T-helper 1 cell treated with Interleukin-12 subunit alpha and Interleukin-12 subunit beta and Interleukin-4 antibody, amounts not matched to agents 30 μg/mL and 1 μg/mL, for 36 hours (primary cell): ENCODE data around the gene FLII.

Experiments
- H3K27ac Mint-ChIP-seq: one replicate; pipeline ENCODE4 v1.8.0; 2021; ENCODE audit warnings: mild to moderate bottlenecking, mixed read lengths
- H3K27me3 Mint-ChIP-seq: one replicate; pipeline ENCODE4 v1.8.0; 2021; ENCODE audit warnings: low read depth, mixed read lengths
- H3K36me3 Mint-ChIP-seq: one replicate; pipeline ENCODE4 v1.8.0; 2021; ENCODE audit warnings: low read depth, mixed read lengths
- H3K4me1 Mint-ChIP-seq: one replicate; pipeline ENCODE4 v1.8.0; 2021; ENCODE audit warnings: low read depth, mixed read lengths
- H3K4me3 Mint-ChIP-seq: one replicate; pipeline ENCODE4 v1.8.0; 2021; ENCODE audit warnings: mild to moderate bottlenecking, moderate library complexity, mixed read lengths
- H3K9me3 Mint-ChIP-seq: one replicate; pipeline ENCODE4 v1.8.0; 2021; ENCODE audit warnings: mixed read lengths

The FLII gene

GRCh38 chr17:18267366-18267765 is 8.8 kb upstream of the FLII start:
- H3K27ac Mint-ChIP-seq = no peak overlapping the region
- peaks cover 8% of the 10 kb centered on the region for H3K36me3 Mint-ChIP-seq
- H3K4me3 Mint-ChIP-seq = no peak overlapping the region
- peaks cover 3% of the 10 kb centered on the region for H3K4me1 Mint-ChIP-seq
- no peaks in the 10 kb centered on the region for H3K27me3 Mint-ChIP-seq
- no peaks in the 10 kb centered on the region for H3K9me3 Mint-ChIP-seq

GRCh38 chr17:18263885-18264682 is 5.5 kb upstream of the FLII start:
- Mint-ChIP-seq H3K4me3 (no peak overlapping the region), H3K9me3 (no peaks in the 10 kb centered on the region), H3K27ac (no peak overlapping the region)

DNA sequence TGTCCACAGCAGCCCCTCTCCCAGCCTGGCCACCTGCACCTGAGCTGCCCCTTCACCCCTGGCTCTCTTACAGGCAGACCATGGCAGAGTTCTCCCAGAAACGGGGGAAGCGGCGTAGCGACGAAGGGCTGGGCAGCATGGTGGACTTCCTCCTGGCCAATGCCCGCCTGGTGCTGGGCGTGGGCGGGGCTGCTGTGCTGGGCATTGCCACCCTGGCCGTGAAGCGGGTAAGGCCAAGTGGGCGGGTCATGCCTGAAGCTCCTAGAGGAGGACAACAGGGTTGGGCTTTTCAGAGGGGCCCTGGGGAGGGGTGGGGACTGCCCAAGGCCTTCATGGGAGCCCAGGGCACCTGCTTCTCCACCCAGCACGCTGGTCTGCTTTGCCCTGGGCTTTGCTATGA is 4.1 kb upstream of the FLII start:
- Mint-ChIP-seq H3K27ac (no peak overlapping the region), H3K4me3 (no peak overlapping the region), H3K4me1 (peaks cover 23% of the 10 kb centered on the region)

More at GRCh38 chr17:18263885-18264682, 5.5 kb upstream of the FLII start:
- H3K36me3 Mint-ChIP-seq = peaks cover 3% of the 10 kb centered on the region
- H3K4me1 Mint-ChIP-seq = peaks cover 17% of the 10 kb centered on the region
- no peaks in the 10 kb centered on the region for H3K27me3 Mint-ChIP-seq

DNA sequence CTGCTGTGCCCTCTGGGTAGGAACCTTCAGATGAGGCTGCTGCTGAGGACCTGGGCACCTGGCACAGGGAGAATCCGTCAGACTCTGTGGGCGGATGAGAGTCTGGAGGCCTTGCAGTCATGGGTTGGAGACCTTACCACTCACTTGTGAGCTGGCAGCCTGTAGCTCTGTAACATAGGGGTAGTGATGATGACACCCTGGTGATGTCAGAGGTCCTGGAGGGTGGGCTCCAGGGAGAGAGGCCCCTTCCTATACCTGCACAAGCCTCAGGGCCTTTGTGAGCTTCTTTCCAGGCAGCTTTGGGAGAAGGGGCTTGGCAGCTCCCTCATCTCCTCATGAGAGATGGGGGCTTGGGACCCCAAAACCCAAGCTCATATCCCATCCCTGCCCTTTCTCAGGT is 3.6 kb upstream of the FLII start:
- H3K27ac Mint-ChIP-seq = peak overlapping the region; percentile 45
- H3K4me1 Mint-ChIP-seq = peaks cover 27% of the 10 kb centered on the region
- H3K4me3 Mint-ChIP-seq = peak overlapping the region; percentile 76
- peaks cover 9% of the 10 kb centered on the region for H3K36me3 Mint-ChIP-seq
- H3K27me3 Mint-ChIP-seq = no peaks in the 10 kb centered on the region
- H3K9me3 Mint-ChIP-seq = no peaks in the 10 kb centered on the region

More for the DNA sequence above, 4.1 kb upstream of the FLII start:
- Mint-ChIP-seq H3K36me3 (peaks cover 6% of the 10 kb centered on the region), H3K9me3 (no peaks in the 10 kb centered on the region), H3K27me3 (no peaks in the 10 kb centered on the region)

DNA sequence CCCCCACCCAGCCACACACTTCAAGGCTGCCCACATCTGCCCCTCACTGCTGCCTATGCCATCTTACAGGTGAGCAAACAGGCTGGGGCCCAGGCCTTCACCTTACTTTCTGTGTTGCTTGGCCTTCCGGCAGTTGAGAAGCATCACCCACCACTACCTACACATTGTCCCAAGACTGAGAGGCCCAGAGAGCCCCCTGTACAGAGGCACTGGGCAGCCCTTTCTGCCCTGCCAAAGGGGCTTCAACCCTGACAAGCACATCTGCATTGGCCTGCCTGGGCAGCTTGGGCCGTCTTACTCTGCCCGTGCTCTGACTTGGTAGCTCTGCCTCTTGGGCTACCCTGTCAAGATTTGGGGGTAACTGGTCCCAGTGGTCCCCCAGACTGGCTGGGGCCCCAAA is 3.1 kb upstream of the FLII start:
- peak overlapping the region; percentile 76 for H3K4me3 Mint-ChIP-seq
- H3K4me1 Mint-ChIP-seq = peaks cover 29% of the 10 kb centered on the region
- no peaks in the 10 kb centered on the region for H3K9me3 Mint-ChIP-seq
- H3K27me3 Mint-ChIP-seq = no peaks in the 10 kb centered on the region
- peaks cover 11% of the 10 kb centered on the region for H3K36me3 Mint-ChIP-seq
- H3K27ac Mint-ChIP-seq = no peak overlapping the region

DNA sequence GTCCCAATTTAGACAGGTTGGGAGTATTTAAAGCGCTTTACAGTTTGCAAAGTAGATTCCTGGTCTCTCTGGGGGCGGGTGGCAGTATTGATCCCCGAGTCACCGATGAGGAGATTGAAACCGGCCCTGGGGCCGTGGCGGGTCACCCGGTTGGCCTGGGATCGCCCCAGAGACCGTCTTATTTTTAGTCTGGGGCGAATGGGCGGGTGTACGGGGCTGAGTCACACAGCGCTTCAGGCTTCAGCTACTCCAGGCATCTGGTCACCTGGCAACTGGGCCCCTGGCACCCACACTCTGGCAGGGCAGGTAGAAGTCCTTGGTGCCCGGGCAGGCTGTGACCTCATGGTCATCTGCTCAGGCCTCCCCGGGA is 2.6 kb upstream of the FLII start:
- peak overlapping the region; percentile 76 for H3K4me3 Mint-ChIP-seq

DNA sequence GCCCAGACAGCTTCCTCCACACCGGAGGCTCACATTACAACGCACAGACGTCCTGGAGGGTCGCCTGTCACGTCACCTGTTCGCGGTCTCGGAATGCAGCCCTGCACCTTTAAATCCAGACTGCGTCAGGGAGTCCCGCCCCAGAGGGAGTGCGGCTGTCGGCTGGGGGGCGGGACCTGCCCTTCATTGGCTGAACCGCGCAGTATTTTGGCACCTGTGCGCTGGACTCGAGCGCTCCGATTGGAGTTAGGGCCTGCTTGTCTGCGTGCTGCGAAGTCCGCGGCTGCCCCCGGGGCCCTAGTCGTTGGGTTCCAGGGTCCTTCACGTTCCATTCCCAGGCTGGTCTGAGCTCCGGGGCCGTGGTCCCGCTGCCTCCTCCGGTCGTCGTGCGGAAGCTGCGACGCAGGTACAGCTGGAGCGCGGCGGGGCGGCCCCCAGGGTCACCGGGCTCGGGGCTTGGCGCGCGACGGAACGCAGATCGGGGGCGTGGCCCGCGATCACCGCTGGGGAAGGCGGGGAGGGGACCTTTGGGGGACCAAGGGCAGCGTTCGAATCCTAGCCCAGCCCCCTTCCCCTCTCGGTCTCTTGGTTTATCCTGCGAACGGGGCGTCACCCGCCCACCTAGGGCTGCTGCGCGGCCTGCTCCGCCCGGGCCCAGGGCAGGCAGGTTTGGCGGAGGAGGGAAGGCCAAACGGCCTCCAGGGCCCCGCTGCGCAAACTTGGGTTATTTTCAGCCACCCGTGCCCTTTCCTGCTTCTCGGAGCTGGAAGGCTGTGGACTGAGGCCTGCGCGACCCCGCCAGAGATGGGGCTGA is 2.0 kb upstream of the FLII start, which contains the start of gene MIEF2:
MIEF2 (plus strand) TSS at position 331 of the 814 bp plus-strand sequence. CDS start 2,059 bp downstream, outside the sequence.
- Mint-ChIP-seq H3K36me3 (peaks cover 14% of the 10 kb centered on the region), H3K27me3 (no peaks in the 10 kb centered on the region), H3K4me1 (peaks cover 30% of the 10 kb centered on the region), H3K4me3 (peak within 1 kb of the TSS; percentile 76), H3K27ac (peak within 1 kb of the TSS; percentile 74), H3K9me3 (no peaks in the 10 kb centered on the region)

More for the DNA sequence above, 2.6 kb upstream of the FLII start:
- no peaks in the 10 kb centered on the region for H3K27me3 Mint-ChIP-seq
- H3K27ac Mint-ChIP-seq = peak overlapping the region; percentile 55
- H3K9me3 Mint-ChIP-seq = no peaks in the 10 kb centered on the region
- peaks cover 27% of the 10 kb centered on the region for H3K4me1 Mint-ChIP-seq
- H3K36me3 Mint-ChIP-seq = peaks cover 11% of the 10 kb centered on the region

DNA sequence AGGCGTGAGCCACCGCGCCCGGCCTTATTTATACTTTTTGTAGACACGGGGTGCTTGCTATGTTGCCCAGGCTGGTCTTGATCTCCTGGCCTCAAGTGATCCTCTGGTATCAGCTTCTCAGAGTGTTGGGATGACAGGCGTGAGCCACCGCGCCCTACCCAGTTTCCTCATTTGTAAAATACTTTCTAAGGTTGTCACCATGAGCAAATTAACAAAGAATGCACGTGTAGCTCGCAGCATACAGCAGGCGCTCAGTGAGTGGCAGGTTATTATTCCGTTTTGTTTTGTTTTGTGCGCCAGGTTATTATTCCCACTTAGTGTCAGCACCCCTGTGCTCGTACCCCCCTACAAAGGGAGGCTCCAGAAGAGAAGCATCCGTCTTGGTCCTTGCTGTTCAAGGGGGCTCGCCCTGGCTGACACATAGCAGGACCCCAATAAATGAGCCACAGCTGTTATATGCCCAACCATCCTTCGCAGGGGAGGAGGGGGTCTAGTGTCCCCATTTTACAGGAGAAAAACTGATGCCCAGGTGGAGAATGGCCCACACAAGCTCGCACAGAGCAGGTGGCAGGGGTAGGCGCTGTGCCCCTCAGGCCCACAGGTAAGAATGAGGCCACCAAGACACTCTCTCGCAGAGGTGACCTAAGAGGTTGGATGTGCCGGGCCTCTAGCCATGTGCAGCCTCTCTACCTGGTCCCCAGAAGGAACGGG is 1.2 kb upstream of the FLII start:
- H3K36me3 Mint-ChIP-seq = peaks cover 16% of the 10 kb centered on the region
- H3K27ac Mint-ChIP-seq = peak overlapping the region; percentile 74
- H3K9me3 Mint-ChIP-seq = no peaks in the 10 kb centered on the region
- H3K4me1 Mint-ChIP-seq = peaks cover 30% of the 10 kb centered on the region
- H3K27me3 Mint-ChIP-seq = no peaks in the 10 kb centered on the region
- peak overlapping the region; percentile 76 for H3K4me3 Mint-ChIP-seq

GRCh38 chr17:18257982-18258355 is 569 bp downstream of the FLII start:
- H3K4me1 Mint-ChIP-seq = peaks cover 30% of the 10 kb centered on the region

GRCh38 chr17:18257268-18257981 is 1.1 kb downstream of the FLII start:
- Mint-ChIP-seq H3K27ac (peak overlapping the region; percentile 89), H3K4me3 (peak overlapping the region; percentile 99), H3K4me1 (peaks cover 30% of the 10 kb centered on the region), H3K9me3 (no peaks in the 10 kb centered on the region), H3K36me3 (peaks cover 23% of the 10 kb centered on the region), H3K27me3 (no peaks in the 10 kb centered on the region)

More at GRCh38 chr17:18257982-18258355, 569 bp downstream of the FLII start:
- Mint-ChIP-seq H3K9me3 (no peaks in the 10 kb centered on the region), H3K27ac (peak overlapping the region; percentile 89), H3K36me3 (peaks cover 21% of the 10 kb centered on the region), H3K27me3 (no peaks in the 10 kb centered on the region), H3K4me3 (peak overlapping the region; percentile 99)

DNA sequence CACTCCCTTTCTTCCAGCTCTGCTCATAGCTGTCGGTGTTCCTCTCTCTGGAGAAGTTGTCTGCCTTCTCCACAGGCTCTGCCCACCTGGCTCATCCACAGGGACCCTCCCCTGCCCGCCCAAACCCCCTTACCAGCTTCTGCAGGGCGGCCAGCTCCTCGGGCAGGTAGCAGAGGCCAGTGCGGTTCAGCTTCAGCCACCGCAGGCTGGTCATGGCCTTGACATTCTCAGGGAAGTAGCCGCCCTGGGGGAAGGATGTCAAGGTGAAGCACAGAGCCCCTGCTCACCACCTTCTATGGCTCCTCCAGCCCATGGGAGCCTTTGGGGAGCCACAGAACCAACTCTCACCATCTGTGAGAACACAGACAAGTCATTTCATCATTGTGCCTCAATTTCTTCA is 1.8 kb downstream of the FLII start:
- Mint-ChIP-seq H3K9me3 (no peaks in the 10 kb centered on the region), H3K4me1 (peaks cover 27% of the 10 kb centered on the region), H3K27me3 (no peaks in the 10 kb centered on the region), H3K36me3 (peaks cover 23% of the 10 kb centered on the region), H3K27ac (peak overlapping the region; percentile 41), H3K4me3 (peak overlapping the region; percentile 99)

- Mint-ChIP-seq H3K27me3 (no peaks in the 10 kb centered on the region), H3K4me3 (no peak overlapping the region), H3K9me3 (no peaks in the 10 kb centered on the region), H3K27ac (no peak overlapping the region), H3K36me3 (peaks cover 25% of the 10 kb centered on the region), H3K4me1 (peaks cover 24% of the 10 kb centered on the region)
Measured at GRCh38 chr17:18256351-18256750, 2.2 kb downstream of the FLII start.

- H3K9me3 Mint-ChIP-seq = no peaks in the 10 kb centered on the region
- no peak overlapping the region for H3K27ac Mint-ChIP-seq
- no peaks in the 10 kb centered on the region for H3K27me3 Mint-ChIP-seq
- H3K4me3 Mint-ChIP-seq = no peak overlapping the region
- peaks cover 34% of the 10 kb centered on the region for H3K36me3 Mint-ChIP-seq
- peaks cover 22% of the 10 kb centered on the region for H3K4me1 Mint-ChIP-seq
Measured at GRCh38 chr17:18254888-18255649, 3.5 kb downstream of the FLII start.
